ENCODE data around the gene AFTPH. TPM values are rescaled to one million over a fixed set of nuclear protein-coding genes. Genes with fewer than 3 reads are reported as not detected.

The AFTPH gene
- total and polyA plus RNA-seq, 8 donors: 16.1 to 35.4 (median 19.6) TPM

DNA sequence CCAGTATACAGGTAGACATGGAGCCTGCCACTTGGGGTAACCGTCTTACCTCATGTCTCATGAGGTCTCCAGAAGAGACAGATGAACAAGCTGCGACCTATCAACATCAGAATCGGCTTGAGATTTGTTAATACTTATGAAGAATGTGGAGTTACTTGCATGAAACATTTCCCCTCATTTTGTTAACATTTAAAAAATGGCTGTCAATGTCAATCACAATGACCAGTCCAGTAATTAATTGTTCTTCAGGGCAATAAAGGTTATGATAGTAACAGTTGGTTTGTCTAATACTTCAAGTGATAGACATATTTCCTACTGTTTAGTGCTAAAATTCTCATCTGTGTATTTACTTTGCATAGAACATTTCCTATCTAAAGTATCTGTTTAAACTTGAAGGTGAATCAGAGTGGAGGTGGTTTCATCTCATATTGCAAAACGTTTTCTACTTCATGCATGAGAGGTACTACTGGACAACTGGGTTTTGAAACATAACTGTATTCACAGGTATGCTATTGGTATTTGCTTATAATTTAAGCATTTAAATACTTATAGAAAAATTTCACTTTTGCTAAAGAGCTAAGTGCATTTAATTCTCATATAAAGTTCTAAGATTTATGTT is 114.5 kb downstream of the AFTPH start:
- no peaks in the 10 kb centered on the region for H3K9me3 ChIP-seq
- H3K4me3 ChIP-seq: no peak overlapping the region
- no peak overlapping the region for H3K27ac ChIP-seq
- TF ChIP-seq, protein P1, sequence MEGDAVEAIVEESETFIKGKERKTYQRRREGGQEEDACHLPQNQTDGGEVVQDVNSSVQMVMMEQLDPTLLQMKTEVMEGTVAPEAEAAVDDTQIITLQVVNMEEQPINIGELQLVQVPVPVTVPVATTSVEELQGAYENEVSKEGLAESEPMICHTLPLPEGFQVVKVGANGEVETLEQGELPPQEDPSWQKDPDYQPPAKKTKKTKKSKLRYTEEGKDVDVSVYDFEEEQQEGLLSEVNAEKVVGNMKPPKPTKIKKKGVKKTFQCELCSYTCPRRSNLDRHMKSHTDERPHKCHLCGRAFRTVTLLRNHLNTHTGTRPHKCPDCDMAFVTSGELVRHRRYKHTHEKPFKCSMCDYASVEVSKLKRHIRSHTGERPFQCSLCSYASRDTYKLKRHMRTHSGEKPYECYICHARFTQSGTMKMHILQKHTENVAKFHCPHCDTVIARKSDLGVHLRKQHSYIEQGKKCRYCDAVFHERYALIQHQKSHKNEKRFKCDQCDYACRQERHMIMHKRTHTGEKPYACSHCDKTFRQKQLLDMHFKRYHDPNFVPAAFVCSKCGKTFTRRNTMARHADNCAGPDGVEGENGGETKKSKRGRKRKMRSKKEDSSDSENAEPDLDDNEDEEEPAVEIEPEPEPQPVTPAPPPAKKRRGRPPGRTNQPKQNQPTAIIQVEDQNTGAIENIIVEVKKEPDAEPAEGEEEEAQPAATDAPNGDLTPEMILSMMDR (IDR thresholded peaks at IDR 0.05): no peak
- H3K36me3 ChIP-seq: peaks cover 0 to 17% (median 4%) of the 10 kb centered on the region in 3 donors
- no peaks in the 10 kb centered on the region for H3K27me3 ChIP-seq
- DNase-seq (no peak), FAIRE-seq (no peak), ATAC-seq (no peak)
- WGBS, 2 donors: 79 to 81% methylated on average over 4 of the region's 4 CpGs
- peaks cover 5 to 19% (median 17%) of the 10 kb centered on the region in 3 donors for H3K4me1 ChIP-seq
- intact Hi-C loops (cut with DNase I): no loop called here

DNA sequence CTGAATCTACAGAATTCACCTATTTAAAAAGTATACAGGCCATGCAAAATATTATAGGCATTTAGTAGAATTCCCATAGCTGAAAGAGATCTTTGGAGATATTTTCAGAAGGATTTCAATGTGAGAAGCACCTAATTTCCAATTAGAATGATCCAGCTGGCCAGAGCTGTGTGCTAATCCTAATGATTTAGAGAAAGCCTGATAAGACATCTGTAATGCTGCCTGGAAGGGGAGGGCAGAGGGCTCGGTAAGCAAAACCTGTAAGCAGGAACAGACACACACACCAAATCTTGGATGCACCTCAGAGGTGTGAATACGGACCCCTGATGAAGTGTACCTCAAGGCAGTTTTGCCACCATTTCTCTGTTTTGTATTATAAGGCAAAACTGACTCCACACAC is 115.6 kb downstream of the AFTPH start:
- Histone ChIP-seq H3K27me3 (no peaks in the 10 kb centered on the region), H3K36me3 (peaks cover 0 to 14% (median 4%) of the 10 kb centered on the region in 3 donors), H3K9me3 (no peaks in the 10 kb centered on the region), H3K4me1 (peaks cover 13 to 20% (median 17%) of the 10 kb centered on the region in 3 donors), H3K27ac (no peak overlapping the region), H3K4me3 (no peak overlapping the region)
- TF ChIP-seq, protein P1 (IDR thresholded peaks at IDR 0.05): no peak
- no peak for DNase-seq
- intact Hi-C loops (cut with DNase I): loop anchor here in 1 of 3 donors (5.0 to 10.0 kb wide), 2 partner anchors 195 to 228 kb away; no protein-coding TSS in a partner anchor
- FAIRE-seq: no peak
- WGBS, 2 donors: 43 to 50% methylated on average over 2 of the region's 2 CpGs
- no peak for ATAC-seq

DNA sequence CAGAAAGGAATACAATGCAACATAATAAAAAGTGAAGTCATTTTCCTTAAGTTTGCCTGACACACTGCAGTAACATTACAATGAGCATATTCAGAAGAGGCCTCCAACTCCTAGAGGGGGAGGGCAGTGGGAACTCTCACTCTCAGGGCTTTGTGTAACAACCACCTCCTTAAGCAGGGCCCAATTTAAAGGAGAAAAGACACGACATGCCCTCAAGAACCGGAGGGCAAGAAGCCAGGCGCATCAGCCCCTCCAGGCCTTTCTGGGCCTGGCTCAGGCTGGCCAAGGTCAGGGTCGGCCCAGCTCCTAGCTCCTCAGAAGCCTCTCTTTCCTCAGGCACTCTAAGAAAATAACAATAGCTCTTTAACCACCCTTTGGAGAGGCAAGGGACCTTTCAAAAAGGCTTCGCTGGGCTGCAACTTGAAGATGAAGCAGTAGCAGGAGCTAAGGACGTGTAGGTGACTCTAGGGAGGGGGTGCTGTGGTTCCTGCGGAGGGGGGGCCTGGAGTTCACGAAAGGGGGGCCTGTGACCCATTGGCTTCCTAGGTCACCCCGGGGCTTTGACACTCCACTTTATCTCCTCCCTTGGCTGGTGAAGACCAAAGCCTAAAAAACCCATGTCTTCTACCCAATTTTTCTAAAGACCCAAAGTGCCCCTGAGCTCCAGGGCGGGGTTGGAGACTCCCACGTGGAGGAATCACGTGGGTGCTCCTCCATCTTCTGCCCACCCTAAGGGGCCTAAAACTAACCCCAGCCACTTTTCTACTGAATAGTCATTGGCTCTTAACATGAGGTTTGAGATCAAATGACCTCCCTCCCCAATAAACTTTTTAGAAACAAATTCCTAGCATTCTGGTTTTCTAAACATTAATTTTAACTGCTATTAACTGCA is 116.3 kb downstream of the AFTPH start:
- Histone ChIP-seq H3K4me3 (no peak overlapping the region), H3K27ac (no peak overlapping the region), H3K4me1 (peaks cover 17 to 22% (median 18%) of the 10 kb centered on the region in 3 donors), H3K36me3 (peaks cover 0 to 8% (median 4%) of the 10 kb centered on the region in 3 donors), H3K27me3 (no peaks in the 10 kb centered on the region), H3K9me3 (no peaks in the 10 kb centered on the region)
- TF ChIP-seq, protein P1 (IDR thresholded peaks at IDR 0.05): no peak
- intact Hi-C loops (cut with DNase I): loop anchor here in 1 of 3 donors (5.0 to 10.0 kb wide), 2 partner anchors 194 to 227 kb away; no protein-coding TSS in a partner anchor
- WGBS, 2 donors: 65 to 70% methylated on average over 12 of the region's 12 CpGs
- no peak for DNase-seq
- no peak for ATAC-seq
- no peak for FAIRE-seq

DNA sequence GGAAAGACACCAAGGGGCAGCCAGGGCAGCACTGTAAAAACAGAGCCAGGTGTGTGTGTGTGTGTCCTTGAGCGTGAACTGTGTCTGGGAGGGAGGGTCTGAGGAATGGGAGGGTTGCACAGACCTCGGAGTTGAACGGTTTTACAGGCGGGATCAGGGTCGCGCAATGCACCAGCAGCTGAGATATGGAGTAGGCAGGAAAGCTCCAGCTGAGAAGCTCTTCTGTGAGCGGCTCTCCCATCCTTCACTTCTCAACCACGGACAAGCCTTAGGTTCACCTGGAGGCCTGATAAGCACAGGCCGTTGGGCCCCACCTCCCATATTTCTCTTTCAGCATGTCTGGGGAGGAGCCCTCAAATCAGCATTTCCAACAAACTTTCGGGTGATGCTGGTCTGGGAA is 117.5 kb downstream of the AFTPH start:
- no peak for FAIRE-seq
- no peaks in the 10 kb centered on the region for H3K36me3 ChIP-seq
- H3K9me3 ChIP-seq: no peaks in the 10 kb centered on the region
- H3K4me1 ChIP-seq: peaks cover 17 to 34% (median 24%) of the 10 kb centered on the region in 3 donors
- TF ChIP-seq, protein P1 (IDR thresholded peaks at IDR 0.05): no peak
- peak in 1 of 6 donors; percentile 48 for DNase-seq
- H3K4me3 ChIP-seq: no peak overlapping the region
- 42 to 49% methylated on average over 10 of the region's 10 CpGs for WGBS, 2 donors
- H3K27me3 ChIP-seq: no peaks in the 10 kb centered on the region
- peak in 1 of 4 donors; percentile 3 for ATAC-seq
- intact Hi-C loops (cut with DNase I): loop anchor here in 1 of 3 donors (5.0 to 10.0 kb wide), 2 partner anchors 193 to 226 kb away; no protein-coding TSS in a partner anchor
- no peak overlapping the region for H3K27ac ChIP-seq

Small RNA genes within 50 kb of the gene (microRNA-seq; reads per million reads assigned to microRNA genes)
- 0 reads per million in 2 donors for gene MIR4434

Other genes with a start within 250 kb of the AFTPH start
- gene LGALSL, start 70.2 kb upstream of the AFTPH start, total RNA-seq: 1 to 10 TPM; 4.9 to 7.3 (median 5.8) TPM
- 1 to 10 TPM; 3.5 to 8.6 TPM for gene LGALSL, start 70.2 kb upstream of the AFTPH start, polyA plus RNA-seq
- gene SERTAD2, start 129.6 kb downstream of the AFTPH start, total RNA-seq: 1 to 10 TPM; 3.1 to 9.4 (median 4.7) TPM
- 1 to 10 TPM; 2.2 to 3.2 TPM for gene SERTAD2, start 129.6 kb downstream of the AFTPH start, polyA plus RNA-seq